Thyroid gland (tissue), 4 donors: Measurements from ENCODE around the gene SMCHD1.

Experiments used
- POLR2A ChIP-seq, 2 donors: fragments of 450-650 bp; IDR thresholded peaks; one replicate each; pipeline ENCODE4 v1.6.1; 2017; ENCODE audit warnings: antibody characterized with exemption in 2 of 2, mild to moderate bottlenecking in 2 of 2, moderate library complexity in 1 of 2
- TF ChIP-seq, protein P1 (sequence below), 6 experiments: fragments of 200-600 bp in 3 of 6; fragments of 450-650 bp in 3 of 6; sonication (generic) in 3 of 6; IDR thresholded peaks; one replicate each; pipeline ENCODE4 v1.5.1; 2016 to 2019; ENCODE audit warnings: antibody characterized with exemption in 6 of 6, mild to moderate bottlenecking in 2 of 6, inconsistent platforms in 1 of 6, moderate library complexity in 1 of 6

GRCh38 chr18:2657788-2658458 is 2.4 kb downstream of the SMCHD1 start:
- TF ChIP-seq, protein P1, sequence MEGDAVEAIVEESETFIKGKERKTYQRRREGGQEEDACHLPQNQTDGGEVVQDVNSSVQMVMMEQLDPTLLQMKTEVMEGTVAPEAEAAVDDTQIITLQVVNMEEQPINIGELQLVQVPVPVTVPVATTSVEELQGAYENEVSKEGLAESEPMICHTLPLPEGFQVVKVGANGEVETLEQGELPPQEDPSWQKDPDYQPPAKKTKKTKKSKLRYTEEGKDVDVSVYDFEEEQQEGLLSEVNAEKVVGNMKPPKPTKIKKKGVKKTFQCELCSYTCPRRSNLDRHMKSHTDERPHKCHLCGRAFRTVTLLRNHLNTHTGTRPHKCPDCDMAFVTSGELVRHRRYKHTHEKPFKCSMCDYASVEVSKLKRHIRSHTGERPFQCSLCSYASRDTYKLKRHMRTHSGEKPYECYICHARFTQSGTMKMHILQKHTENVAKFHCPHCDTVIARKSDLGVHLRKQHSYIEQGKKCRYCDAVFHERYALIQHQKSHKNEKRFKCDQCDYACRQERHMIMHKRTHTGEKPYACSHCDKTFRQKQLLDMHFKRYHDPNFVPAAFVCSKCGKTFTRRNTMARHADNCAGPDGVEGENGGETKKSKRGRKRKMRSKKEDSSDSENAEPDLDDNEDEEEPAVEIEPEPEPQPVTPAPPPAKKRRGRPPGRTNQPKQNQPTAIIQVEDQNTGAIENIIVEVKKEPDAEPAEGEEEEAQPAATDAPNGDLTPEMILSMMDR (IDR thresholded peaks at IDR 0.05) = no peak
- TF ChIP-seq POLR2A (IDR thresholded peaks at IDR 0.05) = no peak
